Measurements from ENCODE around the gene GATA3.

The GATA3 gene

DNA sequence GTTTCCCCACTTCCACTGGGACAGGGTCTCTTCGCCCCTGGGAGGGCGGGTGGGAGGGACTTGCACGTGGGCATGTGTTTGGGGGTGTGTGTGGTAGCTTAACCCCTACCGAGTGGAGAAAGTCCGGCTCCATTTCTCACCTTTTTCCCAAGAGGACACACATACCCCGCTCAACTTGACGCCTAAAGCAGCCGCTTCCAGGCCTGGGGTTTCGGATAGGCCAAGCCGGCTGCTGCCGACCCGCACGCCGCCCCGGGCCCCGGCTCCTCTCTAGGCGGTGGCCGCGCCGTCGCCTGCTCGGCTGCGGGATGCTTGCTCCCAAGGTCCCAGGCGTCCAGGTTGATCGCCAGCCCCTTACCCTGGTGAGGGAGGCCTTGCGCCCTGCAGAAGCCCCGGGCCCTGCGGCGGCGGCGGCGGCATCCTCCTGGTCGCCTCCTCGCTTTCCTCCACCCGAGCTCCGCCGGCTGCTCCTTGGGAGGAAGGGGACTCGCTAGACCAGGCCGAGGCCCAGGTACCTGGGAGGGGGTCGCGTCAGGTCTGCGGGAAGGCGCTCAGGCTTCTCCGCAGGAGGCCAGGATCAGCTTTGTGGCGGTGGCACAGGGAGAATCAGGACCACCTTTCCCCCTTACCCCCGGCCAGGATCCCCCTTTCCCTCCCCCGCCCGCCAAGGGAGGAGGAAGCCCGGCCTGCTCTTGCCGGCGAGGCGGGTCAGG is 3.2 kb upstream of the GATA3 start:
- no peak for DNase-seq

DNA sequence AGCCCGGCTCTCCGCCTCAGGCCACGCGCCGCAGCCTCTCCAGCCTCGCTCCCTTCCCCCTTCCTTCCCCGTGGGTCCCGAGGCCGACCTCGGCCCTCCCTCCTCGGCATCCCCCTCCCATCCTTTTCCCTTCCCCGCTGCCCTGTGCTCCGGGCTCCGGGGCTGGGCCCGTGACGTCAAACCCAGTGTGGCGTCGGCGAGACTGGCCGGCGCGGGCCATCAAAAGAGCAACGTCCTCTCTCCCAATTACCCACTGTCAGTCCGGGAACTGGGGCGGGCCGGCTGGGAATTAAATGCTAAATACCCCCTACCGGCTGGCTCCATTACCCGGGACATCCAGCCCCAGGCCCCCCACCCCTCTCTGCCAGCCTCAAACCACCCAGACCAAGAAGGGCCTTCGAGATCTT is 2.6 kb upstream of the GATA3 start:
- DNase-seq, result no peak

DNA sequence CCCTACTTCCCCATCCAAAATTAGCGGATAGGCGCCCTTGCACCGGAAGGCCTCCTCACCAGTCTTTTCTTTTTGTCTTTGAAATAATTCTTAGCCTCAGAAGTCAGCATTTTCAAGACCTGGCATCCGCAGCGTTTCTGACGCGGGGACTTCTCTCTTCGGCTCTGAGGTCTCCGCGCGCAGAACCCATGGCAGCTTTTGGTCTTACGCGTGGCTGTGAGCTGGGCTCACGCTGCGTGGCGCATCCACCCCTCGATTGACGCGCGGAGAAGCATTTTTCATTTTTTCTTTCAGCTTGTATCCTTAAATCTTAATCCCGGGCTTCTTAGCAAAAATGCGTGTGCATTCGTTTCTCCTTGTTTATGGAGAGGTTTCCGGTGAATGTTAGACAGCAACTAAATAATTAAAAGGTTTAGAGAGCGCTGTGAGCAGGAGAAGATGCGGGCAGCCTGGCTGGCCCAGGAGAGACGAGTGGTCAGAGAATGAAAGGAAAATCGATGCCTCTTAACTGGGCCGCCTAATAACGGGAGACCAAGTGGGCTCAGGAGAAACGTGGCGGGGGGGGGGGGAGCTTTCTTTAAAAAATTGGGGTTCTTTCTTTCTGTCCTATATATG is 2.0 kb upstream of the GATA3 start:
- no peak for DNase-seq

- no peak for DNase-seq
These were observed 1.5 kb upstream of the GATA3 start for GRCh38 chr10:8052956-8053445.

- DNase-seq, result peak; percentile 66
These were observed 843 bp upstream of the GATA3 start for GRCh38 chr10:8053446-8054243.

GRCh38 chr10:8054244-8054493 is 319 bp upstream of the GATA3 start:
- DNase-seq, result no peak

DNA sequence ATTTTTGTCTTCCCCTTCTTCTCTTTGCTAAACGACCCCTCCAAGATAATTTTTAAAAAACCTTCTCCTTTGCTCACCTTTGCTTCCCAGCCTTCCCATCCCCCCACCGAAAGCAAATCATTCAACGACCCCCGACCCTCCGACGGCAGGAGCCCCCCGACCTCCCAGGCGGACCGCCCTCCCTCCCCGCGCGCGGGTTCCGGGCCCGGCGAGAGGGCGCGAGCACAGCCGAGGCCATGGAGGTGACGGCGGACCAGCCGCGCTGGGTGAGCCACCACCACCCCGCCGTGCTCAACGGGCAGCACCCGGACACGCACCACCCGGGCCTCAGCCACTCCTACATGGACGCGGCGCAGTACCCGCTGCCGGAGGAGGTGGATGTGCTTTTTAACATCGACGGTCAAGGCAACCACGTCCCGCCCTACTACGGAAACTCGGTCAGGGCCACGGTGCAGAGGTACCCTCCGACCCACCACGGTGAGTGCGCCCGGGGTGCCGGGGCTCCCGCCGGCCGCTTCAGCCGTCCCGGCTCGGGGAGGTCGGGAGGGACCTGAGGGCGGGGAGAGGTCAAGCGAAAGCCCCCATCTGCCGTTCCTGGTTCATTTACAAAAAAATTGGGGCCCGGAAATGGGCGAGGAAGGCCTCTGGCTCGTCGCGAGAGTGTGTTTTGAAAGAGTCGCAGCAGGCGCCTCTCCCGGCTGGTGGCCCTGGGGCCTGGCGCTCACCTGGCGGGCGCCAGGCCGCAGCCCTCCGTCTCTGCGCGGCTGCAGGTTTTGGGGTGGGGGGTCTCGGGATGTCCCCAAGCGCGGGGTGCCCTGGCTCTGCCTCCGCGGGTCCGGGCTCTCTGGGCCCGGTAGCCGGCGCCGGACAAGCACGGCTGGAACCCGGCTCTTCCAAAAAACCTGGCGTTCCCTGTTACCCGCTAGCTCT is 1.2 kb downstream of the GATA3 start:
- DNase-seq, result no peak

DNA sequence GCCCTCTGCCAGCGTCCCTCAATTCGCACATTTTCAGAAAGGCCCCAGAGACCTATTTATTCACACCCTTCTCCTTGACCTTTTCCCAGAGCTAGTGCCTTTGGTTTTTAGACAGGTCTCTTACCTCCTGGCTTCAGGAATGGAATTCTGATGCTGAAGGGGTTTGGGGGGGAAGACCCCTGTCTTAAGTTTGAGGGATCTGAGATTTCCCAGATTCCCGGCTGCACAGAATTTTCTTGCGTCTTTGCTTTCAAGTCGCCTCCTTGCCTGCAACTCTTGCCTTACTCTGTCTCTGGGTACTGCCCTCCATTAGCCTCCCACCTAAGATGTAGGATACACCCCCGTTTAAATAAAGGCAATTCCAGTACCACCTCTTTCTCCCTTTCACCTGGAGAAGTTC is 1.9 kb downstream of the GATA3 start:
- DNase-seq, result no peak

DNA sequence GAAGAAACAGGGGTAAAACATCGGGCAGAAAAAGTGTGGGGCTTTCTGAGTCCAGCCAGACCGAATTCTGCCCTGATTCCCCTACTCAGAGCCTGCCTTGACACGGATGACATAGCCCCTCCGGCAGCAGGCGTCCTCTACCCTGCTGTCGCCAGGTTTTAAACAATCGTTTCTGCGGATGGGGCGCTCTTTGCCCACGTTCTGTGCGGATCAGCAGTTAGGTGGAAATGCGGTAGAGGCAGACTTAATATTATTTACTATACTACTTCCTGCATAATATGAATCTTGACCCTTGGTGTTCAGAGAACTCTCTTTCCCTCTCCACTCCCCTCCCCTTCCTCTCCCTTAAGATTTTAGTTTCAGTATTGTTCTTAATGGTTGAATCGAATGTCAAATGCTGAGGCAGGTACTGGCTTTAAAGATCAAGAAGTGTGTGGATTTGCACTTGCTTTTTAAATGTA is 2.4 kb downstream of the GATA3 start:
- no peak for DNase-seq

GRCh38 chr10:8057636-8058273 is 3.3 kb downstream of the GATA3 start:
- no peak for DNase-seq

DNA sequence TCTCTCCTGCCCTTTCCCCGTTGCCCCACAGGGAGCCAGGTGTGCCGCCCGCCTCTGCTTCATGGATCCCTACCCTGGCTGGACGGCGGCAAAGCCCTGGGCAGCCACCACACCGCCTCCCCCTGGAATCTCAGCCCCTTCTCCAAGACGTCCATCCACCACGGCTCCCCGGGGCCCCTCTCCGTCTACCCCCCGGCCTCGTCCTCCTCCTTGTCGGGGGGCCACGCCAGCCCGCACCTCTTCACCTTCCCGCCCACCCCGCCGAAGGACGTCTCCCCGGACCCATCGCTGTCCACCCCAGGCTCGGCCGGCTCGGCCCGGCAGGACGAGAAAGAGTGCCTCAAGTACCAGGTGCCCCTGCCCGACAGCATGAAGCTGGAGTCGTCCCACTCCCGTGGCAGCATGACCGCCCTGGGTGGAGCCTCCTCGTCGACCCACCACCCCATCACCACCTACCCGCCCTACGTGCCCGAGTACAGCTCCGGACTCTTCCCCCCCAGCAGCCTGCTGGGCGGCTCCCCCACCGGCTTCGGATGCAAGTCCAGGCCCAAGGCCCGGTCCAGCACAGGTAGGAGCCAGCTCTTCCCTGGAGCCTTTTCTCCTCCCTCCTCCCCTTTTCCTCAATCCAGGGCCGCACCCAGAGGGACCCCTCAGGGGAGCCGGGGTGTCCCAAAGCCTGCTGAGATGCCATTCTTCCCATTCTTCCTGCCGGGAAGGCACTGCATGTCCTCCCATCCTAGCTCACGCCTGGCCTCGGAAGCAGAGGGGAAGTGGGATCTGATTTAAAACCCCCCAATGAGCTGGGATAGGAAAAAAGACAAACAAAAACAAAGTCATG is 4.0 kb downstream of the GATA3 start:
- no peak for DNase-seq

GRCh38 chr10:8059191-8059936 is 4.9 kb downstream of the GATA3 start:
- DNase-seq, result no peak

DNA sequence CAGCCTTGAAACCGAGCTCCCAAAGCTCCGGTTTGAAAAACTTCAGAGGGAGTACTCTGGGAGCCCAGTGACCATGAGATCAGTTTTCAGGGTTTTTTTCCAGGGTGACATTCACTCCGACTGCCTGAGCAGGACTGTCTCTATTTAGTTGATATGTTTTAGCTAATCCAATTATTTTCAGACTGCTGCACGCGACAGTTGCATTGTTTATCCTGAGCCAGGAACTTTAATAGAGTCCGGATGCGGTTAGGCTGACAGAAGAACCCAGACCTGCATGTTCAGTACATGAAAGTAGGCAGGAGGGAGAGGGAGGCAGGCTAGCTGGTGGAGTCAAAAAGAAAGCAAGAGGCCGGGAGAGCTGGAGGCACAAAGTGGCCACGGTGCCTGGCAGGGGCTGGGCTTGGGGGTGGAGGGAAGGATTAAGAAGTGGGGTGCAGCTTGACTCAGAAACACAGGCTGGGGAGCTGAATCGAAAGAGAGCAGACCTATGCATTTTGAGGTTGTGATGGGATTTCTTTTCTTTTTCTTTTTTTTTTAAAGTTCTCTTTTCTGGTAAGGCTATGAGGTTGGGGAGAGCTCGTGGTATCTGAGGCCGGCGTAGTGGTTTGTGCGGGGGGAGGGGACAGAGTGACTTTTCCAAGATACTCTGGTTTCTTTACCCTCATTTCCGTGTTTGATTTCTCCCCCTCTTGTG is 5.7 kb downstream of the GATA3 start:
- peak; percentile 26 for DNase-seq

DNA sequence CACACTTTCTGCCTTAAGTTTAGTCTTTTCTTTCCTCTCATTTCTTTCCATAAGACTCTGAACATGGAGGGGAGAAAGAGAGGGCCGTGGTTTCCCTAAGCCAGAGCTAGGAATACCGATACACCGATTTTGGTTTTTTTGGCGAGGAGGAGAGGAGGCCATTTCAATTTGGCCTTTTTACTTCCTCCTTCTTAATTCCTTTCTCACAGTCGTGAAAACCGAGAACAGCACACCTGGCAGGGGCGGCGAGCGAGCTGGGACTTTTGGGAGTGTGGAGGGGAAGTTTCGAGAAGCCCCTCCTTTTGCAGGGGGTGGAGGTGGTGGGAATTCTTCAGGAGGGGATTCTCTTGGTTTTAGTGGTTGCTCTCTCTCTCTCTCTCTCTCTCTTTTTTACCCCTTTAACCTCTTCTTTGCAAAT is 6.2 kb downstream of the GATA3 start:
- DNase-seq, result no peak

DNA sequence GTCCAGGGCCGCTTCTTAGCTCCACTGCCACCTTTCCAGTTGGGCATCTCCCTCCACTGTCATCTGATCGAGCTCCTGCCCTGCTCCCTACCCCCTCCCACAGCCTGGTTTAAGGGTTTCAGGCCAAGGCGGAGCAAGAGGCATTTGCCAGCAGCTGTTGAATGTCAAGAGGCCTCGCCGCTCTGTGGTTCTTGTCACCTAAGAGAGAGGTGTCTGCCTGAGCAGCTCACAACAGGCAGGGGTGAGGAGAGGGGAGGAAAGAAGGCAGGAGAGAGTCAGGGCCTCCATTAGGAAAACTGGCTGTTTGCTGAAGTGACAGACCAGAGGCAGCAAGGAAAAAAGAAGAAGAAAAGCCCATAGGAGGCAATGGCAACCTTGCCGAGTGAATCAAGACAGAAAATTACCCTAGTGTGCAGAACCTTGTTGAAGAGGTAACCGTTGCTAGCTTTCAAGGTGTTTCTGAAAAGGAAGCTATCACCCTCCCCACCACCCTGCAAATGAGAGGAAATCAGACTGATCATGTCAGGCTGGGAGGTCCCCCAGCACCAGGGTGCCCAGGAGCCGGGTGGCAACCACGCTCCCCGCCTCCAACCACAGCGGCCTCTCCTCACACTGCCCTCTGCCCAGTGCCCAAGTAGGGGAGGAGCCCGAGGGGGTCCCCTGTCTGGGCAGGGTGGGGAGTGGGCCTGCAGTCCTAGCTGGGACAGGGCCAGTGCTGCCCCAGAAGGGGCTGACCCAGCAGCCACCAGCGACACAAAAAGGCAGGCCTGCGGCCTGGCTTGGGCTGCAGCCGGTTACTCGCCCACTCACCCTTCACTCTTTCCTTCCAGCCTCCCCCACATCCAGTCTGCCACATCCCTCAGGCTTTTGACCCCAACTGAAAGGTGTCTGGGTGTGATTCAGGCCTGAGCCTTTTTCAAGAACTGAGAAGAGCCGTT is 7.1 kb downstream of the GATA3 start:
- DNase-seq, result no peak

- DNase-seq, result no peak
These were observed 8.8 kb downstream of the GATA3 start for GRCh38 chr10:8063128-8063908.

DNA sequence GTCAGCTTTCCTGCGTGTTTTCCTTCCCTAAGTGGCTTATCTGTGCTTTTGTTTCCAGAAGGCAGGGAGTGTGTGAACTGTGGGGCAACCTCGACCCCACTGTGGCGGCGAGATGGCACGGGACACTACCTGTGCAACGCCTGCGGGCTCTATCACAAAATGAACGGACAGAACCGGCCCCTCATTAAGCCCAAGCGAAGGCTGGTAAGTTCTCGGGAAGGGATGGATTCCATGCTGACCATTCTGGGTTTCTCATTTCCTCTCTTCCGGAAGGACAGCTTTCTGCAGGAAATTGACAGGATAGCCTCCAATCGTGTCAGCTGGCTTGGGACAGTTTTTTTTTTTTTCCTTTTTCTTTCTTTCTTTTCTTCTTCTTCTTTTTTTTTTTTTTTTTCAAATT is 9.4 kb downstream of the GATA3 start:
- no peak for DNase-seq

GRCh38 chr10:8064436-8064835 is 9.9 kb downstream of the GATA3 start:
- no peak for DNase-seq

Measured in MV-4-11 (cell line).